Smooth muscle cell (in vitro differentiated cells): ENCODE measurements around the gene KRTAP19-3. TPM values are rescaled to one million over a fixed set of nuclear protein-coding genes. Genes with fewer than 3 reads are reported as not detected.

Experiments
- DNase-seq: peaks from one replicate; lab custom pipeline; 2025; ENCODE audit not compliant: unreplicated experiment; lab: John Stamatoyannopoulos, UW
- H2AFZ ChIP-seq: fragments of 200-600 bp; sonication (generic); 2 replicates; pipeline ENCODE4 v1.6.0; 2016; ENCODE audit warnings: antibody characterized with exemption, low read depth, mild to moderate bottlenecking
- H3F3A ChIP-seq: fragments of 200-600 bp; sonication (generic); 2 replicates; pipeline ENCODE4 v1.6.0; 2017; ENCODE audit warnings: antibody characterized with exemption, low read depth
- H3K27ac ChIP-seq: fragments of 200-600 bp; sonication (generic); 2 replicates; pipeline ENCODE4 v1.5.1; 2016; ENCODE audit warnings: low read depth, mild to moderate bottlenecking
- H3K27me3 ChIP-seq: fragments of 200-600 bp; sonication (generic); 2 replicates; pipeline ENCODE4 v1.6.1; 2016; ENCODE audit warnings: low read depth, mild to moderate bottlenecking
- H3K36me3 ChIP-seq: fragments of 200-600 bp; sonication (generic); 2 replicates; pipeline ENCODE4 v1.5.1; 2016; ENCODE audit warnings: low read depth
- H3K4me1 ChIP-seq: fragments of 200-600 bp; sonication (generic); 2 replicates; pipeline ENCODE4 v1.5.1; 2016; ENCODE audit warnings: low read depth
- H3K4me2 ChIP-seq: fragments of 200-600 bp; sonication (generic); 2 replicates; pipeline ENCODE4 v1.6.0; 2016; ENCODE audit warnings: mild to moderate bottlenecking
- H3K4me3 ChIP-seq: fragments of 200-600 bp; sonication (generic); 2 replicates; pipeline ENCODE4 v1.5.1; 2016; ENCODE audit warnings: mild to moderate bottlenecking
- H3K79me2 ChIP-seq: fragments of 200-600 bp; sonication (generic); 2 replicates; pipeline ENCODE4 v1.6.0; 2016; ENCODE audit warnings: low read depth, mild to moderate bottlenecking
- H3K9ac ChIP-seq: fragments of 200-600 bp; sonication (generic); 2 replicates; pipeline ENCODE4 v1.6.0; 2016; ENCODE audit warnings: low read depth
- H3K9me3 ChIP-seq: fragments of 200-600 bp; sonication (generic); replicated peaks from 2 replicates; pipeline ENCODE4 v1.5.1; 2016; ENCODE audit warnings: low read depth
- H4K20me1 ChIP-seq: fragments of 200-600 bp; sonication (generic); 2 replicates; pipeline ENCODE4 v1.6.0; 2016; ENCODE audit warnings: low read depth
- CTCF ChIP-seq: fragments of 200-600 bp; sonication (generic); IDR thresholded peaks from 2 replicates; pipeline ENCODE4 v1.5.1; 2017; ENCODE audit warnings: borderline replicate concordance, mild to moderate bottlenecking, antibody characterized with exemption; ENCODE audit not compliant: insufficient read depth, poor library complexity, severe bottlenecking
- WGBS: methylation state at CpG from one replicate; pipeline ENCODE4 v1.1.7; 2016; ENCODE audit warnings: low lambda C conversion rate; 5-methylcytosine and 5-hydroxymethylcytosine counted together
- polyA plus RNA-seq: library from polyadenylated mRNA; unstranded; fragments of >200 nt; fragmentation: Nextera tagmentation; extraction: Ambion mirVana; gene quantifications from 2 replicates; pipeline ENCODE4 v1.2.1, GENCODE V29; 2016
- total RNA-seq: library from RNA; depleted of rRNA; stranded (reverse); fragments of >200 nt; gene quantifications from 2 replicates; pipeline ENCODE4 v1.2.3, GENCODE V29; 2014

The KRTAP19-3 gene
- total and polyA plus RNA-seq, 2 experiments from 2014 or later: not detected

- no peak for TF ChIP-seq CTCF
- Histone ChIP-seq H3K27ac (no peak within 1 kb of the TSS), H3K4me1 (no peaks in the 10 kb centered on the region), H3K4me3 (no peak within 1 kb of the TSS), H3K9me3 (no peaks in the 10 kb centered on the region), H3K27me3 (no peaks in the 10 kb centered on the region), H3K4me2 (no peak within 1 kb of the TSS), H3K79me2 (no peaks in the 10 kb centered on the region), H3K36me3 (no peaks in the 10 kb centered on the region), H2AFZ (no peak within 1 kb of the TSS), H3F3A (no peaks in the 10 kb centered on the region), H3K9ac (no peak within 1 kb of the TSS), H4K20me1 (no peaks in the 10 kb centered on the region)
- WGBS: 88% methylated on average over 6 of the region's 6 CpGs
- no peak for DNase-seq
Measured at GRCh38 chr21:30502041-30502440, 10.2 kb upstream of the KRTAP19-3 start, which contains the start of gene KRTAP19-5. TSS of gene KRTAP19-5 (minus strand) at chr21:30502141. CDS start at chr21:30502090, 51 bp downstream.

GRCh38 chr21:30497065-30497464 lies 5.3 kb upstream of the KRTAP19-3 start, which contains the start of gene KRTAP19-4:
TSS of gene KRTAP19-4 (minus strand) at chr21:30497165. CDS start at chr21:30497110, 55 bp downstream.
- no peaks in the 10 kb centered on the region for H3K4me1 ChIP-seq
- no peak for TF ChIP-seq CTCF
- no peak within 1 kb of the TSS for H2AFZ ChIP-seq
- H3K4me2 ChIP-seq: no peak within 1 kb of the TSS
- H3K27me3 ChIP-seq: no peaks in the 10 kb centered on the region
- no peak within 1 kb of the TSS for H3K9ac ChIP-seq
- no peak for DNase-seq
- no peaks in the 10 kb centered on the region for H4K20me1 ChIP-seq
- no peak within 1 kb of the TSS for H3K27ac ChIP-seq
- H3K4me3 ChIP-seq: no peak within 1 kb of the TSS
- no peaks in the 10 kb centered on the region for H3K79me2 ChIP-seq
- no peaks in the 10 kb centered on the region for H3K36me3 ChIP-seq
- H3F3A ChIP-seq: no peaks in the 10 kb centered on the region
- H3K9me3 ChIP-seq: no peaks in the 10 kb centered on the region
- 81% methylated on average over 4 of the region's 4 CpGs for WGBS

GRCh38 chr21:30487336-30487735 lies 4.5 kb downstream of the KRTAP19-3 start, which contains the start of gene KRTAP19-2:
TSS of gene KRTAP19-2 (minus strand) at chr21:30487436. CDS start at chr21:30487348, 88 bp downstream.
- no peaks in the 10 kb centered on the region for H3K79me2 ChIP-seq
- no peak for TF ChIP-seq CTCF
- no peaks in the 10 kb centered on the region for H3F3A ChIP-seq
- H3K4me1 ChIP-seq: no peaks in the 10 kb centered on the region
- H3K9me3 ChIP-seq: no peaks in the 10 kb centered on the region
- no peak within 1 kb of the TSS for H3K4me2 ChIP-seq
- H3K36me3 ChIP-seq: no peaks in the 10 kb centered on the region
- no peak within 1 kb of the TSS for H3K4me3 ChIP-seq
- H3K27ac ChIP-seq: no peak within 1 kb of the TSS
- 79% methylated on average over 2 of the region's 2 CpGs for WGBS
- no peaks in the 10 kb centered on the region for H3K27me3 ChIP-seq
- H4K20me1 ChIP-seq: no peaks in the 10 kb centered on the region
- no peak for DNase-seq
- no peak within 1 kb of the TSS for H3K9ac ChIP-seq
- no peak within 1 kb of the TSS for H2AFZ ChIP-seq

- no peak for TF ChIP-seq CTCF
- WGBS: 73% methylated on average over 2 of the region's 2 CpGs
Measured at GRCh38 chr21:30486180-30486579, 5.6 kb downstream of the KRTAP19-3 start.

More at GRCh38 chr21:30486180-30486579, 5.6 kb downstream of the KRTAP19-3 start:
- H3K27me3 ChIP-seq: no peaks in the 10 kb centered on the region
- no peak for DNase-seq
- H3K4me2 ChIP-seq: no peak overlapping the region
- no peak overlapping the region for H3K27ac ChIP-seq
- no peaks in the 10 kb centered on the region for H3K9me3 ChIP-seq
- no peaks in the 10 kb centered on the region for H3K4me1 ChIP-seq
- H4K20me1 ChIP-seq: no peaks in the 10 kb centered on the region
- H3K79me2 ChIP-seq: no peaks in the 10 kb centered on the region
- H3K4me3 ChIP-seq: no peak overlapping the region
- no peak overlapping the region for H3K9ac ChIP-seq
- no peaks in the 10 kb centered on the region for H3F3A ChIP-seq
- H3K36me3 ChIP-seq: no peaks in the 10 kb centered on the region
- H2AFZ ChIP-seq: no peak overlapping the region
